ENCODE results near the gene ABO. TPM values are rescaled to one million over a fixed set of nuclear protein-coding genes. Genes with fewer than 3 reads are reported as not detected.
"Not testable (repeated sequence)": the region's sequence is repeated elsewhere in the genome, so short reads cannot be mapped to it uniquely, and the experiment has no call there.

ABO gene
- total RNA-seq, 2 experiments from 2014 or later: not detected

DNA sequence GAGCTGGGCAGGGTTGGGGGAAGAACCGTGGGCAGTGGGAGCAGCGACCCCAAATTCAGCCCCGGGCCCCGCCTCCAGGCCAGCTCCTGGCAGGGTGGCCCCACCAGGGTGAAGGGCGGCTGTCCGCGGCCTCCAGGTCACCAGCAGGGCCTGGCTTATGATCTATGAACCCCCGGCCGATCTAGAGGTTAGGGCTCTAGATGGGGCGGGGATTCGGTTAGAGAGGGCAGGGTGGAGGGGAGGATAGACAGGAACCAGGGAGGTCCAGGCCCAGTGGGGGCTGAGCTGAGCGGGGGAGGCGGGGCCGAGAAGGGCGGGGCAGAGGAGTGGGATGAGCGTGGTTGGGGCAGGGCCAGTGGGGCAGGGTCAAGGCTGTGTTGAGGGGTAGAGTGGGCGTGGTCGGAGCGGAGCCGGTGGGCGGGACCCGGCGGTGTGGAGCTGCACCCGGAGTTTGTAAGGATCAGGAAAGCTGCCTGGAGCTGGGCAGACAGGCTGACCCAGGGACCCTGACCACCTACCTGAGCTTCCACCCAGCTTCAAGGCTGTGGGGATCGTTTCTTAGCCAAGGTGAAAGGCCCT lies 36.6 kb downstream of the ABO start:
- Mint-ChIP-seq H3K9me3 (no peaks in the 10 kb centered on the region), H3K36me3 (ENCODE audit: low read depth) (no peaks in the 10 kb centered on the region), H3K27ac (no peak overlapping the region), H3K4me1 (ENCODE audit: low read depth) (peaks cover 3% of the 10 kb centered on the region), H3K4me3 (peak overlapping the region; percentile 54), H3K27me3 (peaks cover 11% of the 10 kb centered on the region)
- TF ChIP-seq, protein P1, sequence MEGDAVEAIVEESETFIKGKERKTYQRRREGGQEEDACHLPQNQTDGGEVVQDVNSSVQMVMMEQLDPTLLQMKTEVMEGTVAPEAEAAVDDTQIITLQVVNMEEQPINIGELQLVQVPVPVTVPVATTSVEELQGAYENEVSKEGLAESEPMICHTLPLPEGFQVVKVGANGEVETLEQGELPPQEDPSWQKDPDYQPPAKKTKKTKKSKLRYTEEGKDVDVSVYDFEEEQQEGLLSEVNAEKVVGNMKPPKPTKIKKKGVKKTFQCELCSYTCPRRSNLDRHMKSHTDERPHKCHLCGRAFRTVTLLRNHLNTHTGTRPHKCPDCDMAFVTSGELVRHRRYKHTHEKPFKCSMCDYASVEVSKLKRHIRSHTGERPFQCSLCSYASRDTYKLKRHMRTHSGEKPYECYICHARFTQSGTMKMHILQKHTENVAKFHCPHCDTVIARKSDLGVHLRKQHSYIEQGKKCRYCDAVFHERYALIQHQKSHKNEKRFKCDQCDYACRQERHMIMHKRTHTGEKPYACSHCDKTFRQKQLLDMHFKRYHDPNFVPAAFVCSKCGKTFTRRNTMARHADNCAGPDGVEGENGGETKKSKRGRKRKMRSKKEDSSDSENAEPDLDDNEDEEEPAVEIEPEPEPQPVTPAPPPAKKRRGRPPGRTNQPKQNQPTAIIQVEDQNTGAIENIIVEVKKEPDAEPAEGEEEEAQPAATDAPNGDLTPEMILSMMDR (IDR thresholded peaks at IDR 0.05): no peak
- ChIA-PET POLR2A (interaction anchor here (1.3 kb wide), 1 partner anchor 23 kb away, joined by 3 read pairs; no protein-coding TSS in a partner anchor), CTCF (interaction anchor here (0.7 to 2.2 kb wide), 31 partner anchors 10 to 463 kb away, joined by 3 to 29 read pairs (median 3); no protein-coding TSS in a partner anchor)
- peak; percentile 60 for ATAC-seq
- intact Hi-C loops (cut with micrococcal nuclease): no loop called here
- DNase-seq: peak; percentile 57

DNA sequence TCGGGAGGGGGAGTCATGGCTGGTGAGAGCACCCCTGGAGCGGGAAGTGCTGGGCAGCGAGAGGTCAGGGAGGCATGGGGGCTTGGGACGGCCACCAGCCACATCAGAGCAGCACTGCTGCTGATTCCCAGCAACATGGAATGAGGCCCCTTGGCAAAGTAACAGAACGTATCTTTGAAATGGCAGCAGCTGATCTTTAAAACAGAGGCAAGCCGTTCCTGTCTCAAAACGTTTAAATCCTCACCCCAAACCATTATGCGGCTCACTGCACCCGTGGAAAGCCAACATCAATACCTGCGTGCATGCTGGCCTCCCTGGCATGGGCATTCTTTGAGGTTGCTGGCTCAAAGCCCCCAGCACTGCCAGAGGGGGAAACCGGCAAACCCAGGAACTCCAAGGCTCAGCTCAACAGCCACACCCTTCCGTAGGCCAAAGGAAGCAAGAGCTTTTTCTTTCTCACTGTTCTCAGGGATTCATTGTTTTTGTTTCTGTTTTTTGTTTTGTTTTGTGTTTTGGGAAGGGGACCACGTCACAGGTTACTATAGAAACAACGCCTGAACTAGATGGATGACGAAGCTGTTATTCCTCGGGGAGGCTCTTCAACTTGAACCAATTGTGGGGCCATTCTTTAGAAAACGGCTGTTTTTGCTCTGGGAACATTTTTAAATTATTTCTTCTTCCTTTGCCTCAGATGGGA lies 37.8 kb downstream of the ABO start:
- ChIA-PET POLR2A (no interaction called here), CTCF (interaction anchor here (0.7 to 1.6 kb wide), 2 partner anchors 249 to 545 kb away, joined by 3 to 4 read pairs; no protein-coding TSS in a partner anchor)
- intact Hi-C loops (cut with micrococcal nuclease): no loop called here
- Mint-ChIP-seq H3K4me3 (no peak overlapping the region), H3K36me3 (ENCODE audit: low read depth) (no peaks in the 10 kb centered on the region), H3K27ac (no peak overlapping the region), H3K9me3 (no peaks in the 10 kb centered on the region), H3K27me3 (peaks cover 8% of the 10 kb centered on the region), H3K4me1 (ENCODE audit: low read depth) (peaks cover 3% of the 10 kb centered on the region)
- ATAC-seq: no peak
- TF ChIP-seq, protein P1 (IDR thresholded peaks at IDR 0.05): no peak
- no peak for DNase-seq

DNA sequence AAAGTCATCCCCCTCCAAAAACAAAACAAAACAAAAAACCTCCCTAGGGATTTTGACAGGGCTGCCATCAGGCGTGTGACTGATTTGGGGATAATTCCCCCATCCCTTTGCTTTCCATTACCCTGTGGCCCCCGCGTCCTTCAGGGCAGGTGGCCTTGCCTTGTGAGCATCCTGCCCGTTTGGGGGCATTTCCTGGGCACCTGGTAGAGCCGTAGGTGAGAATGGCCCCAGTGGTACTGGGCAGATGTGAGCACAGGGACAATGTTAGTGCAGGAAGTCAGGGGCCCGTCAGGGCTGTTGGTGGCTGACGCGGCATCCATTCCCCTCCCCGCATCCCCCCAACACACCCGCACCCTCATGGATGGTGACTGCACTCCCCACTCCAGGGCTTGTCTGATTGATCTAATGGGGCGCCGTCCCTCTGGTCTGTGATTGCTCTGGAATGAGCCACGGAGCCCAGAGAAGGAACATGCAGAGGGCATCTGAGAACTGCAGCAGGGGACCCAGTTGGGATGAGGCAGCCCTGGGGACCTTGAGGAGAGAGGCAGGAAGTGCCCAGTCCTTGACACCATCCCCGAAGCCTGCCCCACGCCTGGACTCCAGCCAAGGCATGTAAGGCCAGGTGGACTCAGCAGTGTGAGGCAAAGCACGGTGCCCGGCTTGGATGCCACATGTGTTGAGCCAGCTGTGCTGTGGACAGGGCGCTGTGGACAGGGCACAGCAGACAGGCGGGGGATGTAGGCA lies 38.5 kb downstream of the ABO start:
- ATAC-seq; H3K27ac Mint-ChIP-seq; intact Hi-C loops (cut with micrococcal nuclease); H3K27me3 Mint-ChIP-seq; DNase-seq; H3K36me3 Mint-ChIP-seq (ENCODE audit: low read depth); H3K4me1 Mint-ChIP-seq (ENCODE audit: low read depth); H3K9me3 Mint-ChIP-seq; POLR2A ChIA-PET; H3K4me3 Mint-ChIP-seq: not testable (repeated sequence)
- CTCF ChIA-PET: interaction anchor here (0.7 to 1.6 kb wide), 2 partner anchors 250 to 545 kb away, joined by 3 to 4 read pairs; no protein-coding TSS in a partner anchor

DNA sequence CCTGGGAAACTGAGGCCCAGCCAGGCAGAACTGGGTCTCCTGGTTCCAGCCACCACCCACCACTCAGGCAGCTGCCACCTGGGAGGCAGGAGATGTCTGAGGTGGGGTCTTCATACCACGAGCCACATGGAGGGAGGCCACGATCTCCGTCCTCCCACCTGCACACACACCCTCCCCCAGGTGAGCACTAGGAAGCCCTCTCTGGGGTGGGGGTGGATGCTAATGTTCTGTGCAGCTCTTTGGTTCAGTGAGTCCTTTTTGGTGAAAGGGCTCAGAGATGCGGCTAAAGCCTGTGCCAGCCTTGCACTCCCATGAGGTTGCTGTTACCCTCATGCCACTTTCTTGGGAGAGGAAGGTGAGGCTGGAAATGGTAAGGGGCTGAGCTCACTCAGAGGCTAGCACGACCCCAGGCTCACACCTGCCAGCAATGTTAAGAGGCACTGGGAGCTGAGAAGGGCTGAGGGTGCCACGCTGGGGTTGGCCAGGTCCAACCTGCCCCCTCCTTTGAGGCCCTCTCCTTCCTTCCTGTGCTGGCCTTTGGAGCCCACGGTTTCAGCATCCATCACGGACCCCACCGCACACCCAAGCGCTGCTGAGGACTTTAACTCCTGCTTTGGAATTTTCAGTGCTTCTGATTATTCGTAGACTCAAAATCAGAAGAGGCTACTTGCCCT lies 39.3 kb downstream of the ABO start:
- Mint-ChIP-seq H3K36me3 (ENCODE audit: low read depth) (no peaks in the 10 kb centered on the region), H3K9me3 (no peaks in the 10 kb centered on the region), H3K4me3 (no peak overlapping the region), H3K27me3 (peaks cover 8% of the 10 kb centered on the region), H3K4me1 (ENCODE audit: low read depth) (peaks cover 3% of the 10 kb centered on the region), H3K27ac (no peak overlapping the region)
- ChIA-PET POLR2A (no interaction called here), CTCF (no interaction called here)
- intact Hi-C loops (cut with micrococcal nuclease): no loop called here
- DNase-seq (no peak), ATAC-seq (no peak)
- TF ChIP-seq, protein P1 (IDR thresholded peaks at IDR 0.05): no peak

DNA sequence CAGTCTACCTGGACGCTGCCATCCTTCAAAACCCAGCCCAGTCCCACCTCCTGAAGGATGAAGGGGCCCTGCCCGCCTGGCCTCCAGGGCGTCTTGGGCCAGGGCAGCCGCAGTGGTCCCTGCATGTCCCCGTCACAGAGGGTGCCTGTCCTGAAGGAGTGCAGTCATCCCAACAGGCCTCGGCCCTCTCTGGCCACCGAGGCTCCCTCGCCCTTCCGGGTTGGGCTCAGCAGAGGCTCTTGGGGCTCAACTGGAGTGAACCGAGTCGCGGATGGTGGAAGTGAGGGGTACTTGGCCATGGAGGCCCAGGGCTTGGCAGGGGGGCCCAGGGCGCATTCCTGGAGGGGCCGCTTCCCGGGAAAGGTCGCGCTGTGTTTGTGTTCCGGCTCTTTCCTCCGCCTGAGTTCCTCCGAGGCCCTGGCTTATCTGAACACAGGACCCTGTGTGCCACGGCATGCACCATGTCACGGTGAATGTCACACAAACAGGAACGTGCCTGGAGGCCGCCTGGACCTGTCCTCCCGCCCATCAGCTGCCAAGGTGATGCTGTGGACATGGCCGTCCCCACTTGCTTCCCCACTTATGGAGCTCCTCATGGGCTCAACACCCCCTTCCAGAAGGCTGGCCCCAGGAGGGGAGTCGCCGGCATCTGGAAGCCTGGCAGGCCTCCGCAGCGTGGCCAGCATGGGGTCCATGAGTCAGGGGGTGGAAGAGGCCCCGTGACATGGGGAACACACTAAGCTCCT lies 40.3 kb downstream of the ABO start:
- no peak overlapping the region for H3K27ac Mint-ChIP-seq

More for the DNA sequence above, 40.3 kb downstream of the ABO start:
- Mint-ChIP-seq H3K9me3 (no peaks in the 10 kb centered on the region), H3K36me3 (ENCODE audit: low read depth) (no peaks in the 10 kb centered on the region), H3K27me3 (peaks cover 8% of the 10 kb centered on the region), H3K4me3 (no peak overlapping the region), H3K4me1 (ENCODE audit: low read depth) (peaks cover 3% of the 10 kb centered on the region)
- CTCF ChIA-PET: no interaction called here
- no peak for DNase-seq
- intact Hi-C loops (cut with micrococcal nuclease): no loop called here
- POLR2A ChIA-PET: no interaction called here
- no peak for ATAC-seq
- TF ChIP-seq, protein P1 (IDR thresholded peaks at IDR 0.05): no peak

All from activated CD8-positive, alpha-beta T cell treated with anti-CD3 and anti-CD28 coated beads for 36 hours (primary cell).